ENCODE data around the gene TRERF1.

- TF ChIP-seq POLR2A (IDR thresholded peaks at IDR 0.05) (no peak), CTCF (IDR thresholded peaks at IDR 0.05) (no peak)
Measured at GRCh38 chr6:42227173-42227850, 224.4 kb downstream of the TRERF1 start.
